HFF-Myc (cell line): ENCODE results near the gene SLC16A4.

Source experiments
- DNase-seq: peaks from one replicate; pipeline ENCODE4 v3.0.0-alpha.2; 2011; ENCODE audit warnings: low read depth; ENCODE audit errors: extremely low read depth
- H3K4me3 ChIP-seq: replicated peaks from 2 replicates; pipeline ENCODE4 v1.5.1; 2011; ENCODE audit warnings: low read depth, mild to moderate bottlenecking, control low read depth, low read length
- TF ChIP-seq, protein P1 (sequence below): IDR thresholded peaks from 2 replicates; pipeline ENCODE4 v1.5.1; 2012; ENCODE audit warnings: mild to moderate bottlenecking, low read depth, low read length, control low read depth; ENCODE audit errors: missing control alignments

SLC16A4 gene

DNA sequence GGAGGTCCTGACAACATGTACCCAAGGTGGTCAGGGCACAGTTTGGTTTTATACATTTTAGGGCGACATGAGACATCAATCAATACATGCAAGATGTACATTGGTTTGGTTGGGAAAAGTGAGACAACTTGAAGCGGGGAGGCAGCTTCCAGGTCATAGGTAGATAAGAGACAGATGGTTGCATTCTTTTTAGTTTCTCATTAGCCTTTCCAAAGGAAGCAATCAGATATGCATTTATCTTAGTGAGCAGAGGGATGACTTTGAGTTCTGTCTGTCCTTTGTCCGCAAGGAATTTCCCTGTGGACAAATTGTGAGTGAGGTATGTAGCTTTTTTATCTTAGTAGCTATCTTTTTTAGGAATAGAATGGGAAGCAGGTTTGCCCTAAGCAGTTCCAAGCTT, 62.1 kb downstream of the SLC16A4 start:
- H3K4me3 ChIP-seq, result no peak overlapping the region
- no peak for DNase-seq
- TF ChIP-seq, protein P1, sequence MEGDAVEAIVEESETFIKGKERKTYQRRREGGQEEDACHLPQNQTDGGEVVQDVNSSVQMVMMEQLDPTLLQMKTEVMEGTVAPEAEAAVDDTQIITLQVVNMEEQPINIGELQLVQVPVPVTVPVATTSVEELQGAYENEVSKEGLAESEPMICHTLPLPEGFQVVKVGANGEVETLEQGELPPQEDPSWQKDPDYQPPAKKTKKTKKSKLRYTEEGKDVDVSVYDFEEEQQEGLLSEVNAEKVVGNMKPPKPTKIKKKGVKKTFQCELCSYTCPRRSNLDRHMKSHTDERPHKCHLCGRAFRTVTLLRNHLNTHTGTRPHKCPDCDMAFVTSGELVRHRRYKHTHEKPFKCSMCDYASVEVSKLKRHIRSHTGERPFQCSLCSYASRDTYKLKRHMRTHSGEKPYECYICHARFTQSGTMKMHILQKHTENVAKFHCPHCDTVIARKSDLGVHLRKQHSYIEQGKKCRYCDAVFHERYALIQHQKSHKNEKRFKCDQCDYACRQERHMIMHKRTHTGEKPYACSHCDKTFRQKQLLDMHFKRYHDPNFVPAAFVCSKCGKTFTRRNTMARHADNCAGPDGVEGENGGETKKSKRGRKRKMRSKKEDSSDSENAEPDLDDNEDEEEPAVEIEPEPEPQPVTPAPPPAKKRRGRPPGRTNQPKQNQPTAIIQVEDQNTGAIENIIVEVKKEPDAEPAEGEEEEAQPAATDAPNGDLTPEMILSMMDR, result no peak

DNA sequence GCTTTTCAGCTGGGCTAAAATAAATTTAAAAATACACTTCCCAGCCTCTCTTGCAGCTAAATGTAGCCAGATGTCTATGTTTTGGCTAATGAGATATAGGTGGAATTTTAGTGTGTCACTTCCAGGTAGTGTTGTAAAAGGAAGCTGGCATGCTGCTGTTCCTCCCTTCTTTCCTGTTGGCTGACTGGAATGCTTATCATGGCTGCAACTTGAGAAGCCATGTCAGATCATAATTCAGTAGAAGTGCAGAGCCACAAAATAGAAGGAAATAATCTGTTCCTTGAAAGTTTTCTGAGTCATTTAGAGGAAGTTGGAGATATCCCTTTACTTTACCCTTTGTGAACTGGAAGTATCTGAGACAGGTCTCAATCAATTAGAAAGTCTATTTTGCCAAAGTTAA, 62.6 kb downstream of the SLC16A4 start:
- no peak for DNase-seq
- TF ChIP-seq, protein P1, result no peak
- no peak overlapping the region for H3K4me3 ChIP-seq

DNA sequence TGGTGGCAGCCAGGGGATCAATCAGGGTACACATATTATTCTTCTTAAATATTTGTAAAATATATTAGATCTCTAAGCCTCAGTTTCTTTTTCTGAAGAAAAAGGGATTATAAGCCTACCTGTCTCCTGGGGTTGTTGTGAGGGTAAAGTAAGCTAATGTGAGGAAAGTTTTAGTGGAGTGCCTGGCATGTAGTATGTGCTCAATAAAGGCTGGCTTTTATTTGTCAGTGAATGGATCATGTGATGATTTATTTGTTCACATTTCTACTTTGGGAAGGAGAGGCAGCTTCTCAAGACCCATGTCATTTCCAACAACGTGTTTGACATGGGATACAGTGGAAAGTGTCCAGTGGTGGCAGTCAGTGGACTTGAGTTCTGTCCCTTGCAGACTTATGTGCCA, 64.0 kb downstream of the SLC16A4 start:
- H3K4me3 ChIP-seq, result no peak overlapping the region
- TF ChIP-seq, protein P1, result no peak
- DNase-seq, result no peak

DNA sequence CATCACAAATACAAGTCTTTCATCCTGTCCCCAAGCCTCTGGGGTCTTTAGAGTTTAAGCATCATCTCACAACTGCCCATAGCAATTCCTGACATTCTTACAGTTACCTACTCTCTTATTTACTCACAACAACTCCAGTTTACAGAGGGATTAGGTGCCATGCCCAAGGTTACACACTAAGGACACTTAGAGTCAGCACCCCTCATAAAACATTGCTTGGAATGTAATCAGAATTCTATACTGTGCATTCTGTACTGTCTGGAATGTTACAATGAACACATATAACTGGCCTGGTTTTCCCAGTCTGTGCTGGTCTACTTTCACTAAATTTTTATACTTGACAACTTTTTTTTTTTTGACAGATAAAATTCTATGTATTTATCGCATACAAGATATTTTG, 66.2 kb downstream of the SLC16A4 start:
- no peak for DNase-seq
- TF ChIP-seq, protein P1, result no peak
- H3K4me3 ChIP-seq, result no peak overlapping the region

- no peak for DNase-seq
- TF ChIP-seq, protein P1, result no peak
- H3K4me3 ChIP-seq, result no peak overlapping the region
Measured at GRCh38 chr1:110321846-110322245, 69.0 kb downstream of the SLC16A4 start.

GRCh38 chr1:110321045-110321444, 69.8 kb downstream of the SLC16A4 start:
- TF ChIP-seq, protein P1, result no peak
- H3K4me3 ChIP-seq, result no peak overlapping the region
- no peak for DNase-seq

- DNase-seq, result no peak
- no peak overlapping the region for H3K4me3 ChIP-seq
- TF ChIP-seq, protein P1, result no peak
Measured at GRCh38 chr1:110320168-110320518, 70.7 kb downstream of the SLC16A4 start.
